Tibial nerve (tissue), 4 donors: ENCODE data around the gene CFAP20. TPM values are rescaled to one million over a fixed set of nuclear protein-coding genes. Genes with fewer than 3 reads are reported as not detected.

Experiments
- DNase-seq, 2 donors: peaks; one replicate each; pipeline ENCODE4 v3.0.0-alpha.2; 2019; ENCODE audit warnings: low spot score in 2 of 2
- H3K27ac ChIP-seq, 4 donors: fragments of 200-600 bp; sonication (generic) in 3 of 4; one replicate each; pipeline ENCODE4 v1.5.1; 2017 to 2019; ENCODE audit warnings: mild to moderate bottlenecking in 1 of 4
- H3K27me3 ChIP-seq, 2 donors: fragments of 200-600 bp; sonication (generic) in 1 of 2; one replicate each; pipeline versions ENCODE4 v1.5.1 to v1.6.0; 2017 to 2019
- H3K36me3 ChIP-seq, 3 donors: fragments of 200-600 bp; sonication (generic); one replicate each; pipeline ENCODE4 v1.5.1; 2018 to 2019
- H3K4me1 ChIP-seq, 4 donors: fragments of 200-600 bp; sonication (generic) in 3 of 4; one replicate each; pipeline ENCODE4 v1.5.1; 2017 to 2019
- H3K4me3 ChIP-seq, 4 donors: fragments of 200-600 bp; sonication (generic) in 3 of 4; one replicate each; pipeline ENCODE4 v1.5.1; 2017 to 2019; ENCODE audit warnings: mild to moderate bottlenecking in 1 of 4, moderate library complexity in 1 of 4
- H3K9me3 ChIP-seq, 4 donors: fragments of 200-600 bp; sonication (generic) in 3 of 4; one replicate each; pipeline ENCODE4 v1.5.1; 2017 to 2019
- CTCF ChIP-seq, 5 experiments: fragments of 200-600 bp in 3 of 5; fragments of 450-650 bp in 2 of 5; sonication (generic) in 3 of 5; IDR thresholded peaks; one replicate each; pipeline ENCODE4 v1.5.1; 2016 to 2019; ENCODE audit warnings: antibody characterized with exemption in 5 of 5, mild to moderate bottlenecking in 3 of 5, moderate library complexity in 2 of 5
- EP300 ChIP-seq, 2 donors: sonication (generic); formaldehyde crosslinking; IDR thresholded peaks; one replicate each; pipeline ENCODE4 v1.6.1; 2017; ENCODE audit warnings: antibody characterized with exemption in 2 of 2, mild to moderate bottlenecking in 1 of 2
- POLR2A ChIP-seq, 2 donors: fragments of 450-650 bp; IDR thresholded peaks; one replicate each; pipeline ENCODE4 v1.6.1; 2017; ENCODE audit warnings: antibody characterized with exemption in 2 of 2, mild to moderate bottlenecking in 2 of 2, moderate library complexity in 2 of 2
- WGBS, 2 donors: methylation state at CpG; one replicate each; pipeline ENCODE4 v1.1.5; 2018; 5-methylcytosine and 5-hydroxymethylcytosine counted together
- total RNA-seq, 4 donors: library from RNA; depleted of rRNA; stranded (reverse); fragments of >200 nt; gene quantifications; one replicate each; pipeline ENCODE4 v1.1.0, GENCODE V29; 2016

The CFAP20 gene
- total RNA-seq = 10 to 100 TPM; 19.9 to 32.4 (median 25.6) TPM

GRCh38 chr16:58129097-58129936 lies at the start of gene CFAP20:
TSS of gene CFAP20 (minus strand) at chr16:58129381. CDS start at chr16:58129115, 266 bp downstream.
- TF ChIP-seq CTCF (IDR thresholded peaks at IDR 0.05) (peak in 2 of 5 experiments; percentile 37 to 39), EP300 (IDR thresholded peaks at IDR 0.05) (peak; percentile 69 to 99), POLR2A (IDR thresholded peaks at IDR 0.05) (peak; percentile 90 to 97)
- DNase-seq = peak; percentile 97
- peak within 1 kb of the TSS; percentile 94 to 98 (median 96) for H3K4me3 ChIP-seq
- H3K27ac ChIP-seq = peak within 1 kb of the TSS; percentile 87 to 98 (median 94)
- WGBS, 2 donors = 2% methylated on average over 52 to 67 of the region's 70 CpGs
- H3K27me3 ChIP-seq = no peaks in the 10 kb centered on the region
- H3K4me1 ChIP-seq = peaks cover 0 to 43% (median 29%) of the 10 kb centered on the region in 4 donors
- no peaks in the 10 kb centered on the region for H3K36me3 ChIP-seq
- peaks cover 0 to 8% (median 0%) of the 10 kb centered on the region in 4 donors for H3K9me3 ChIP-seq

DNA sequence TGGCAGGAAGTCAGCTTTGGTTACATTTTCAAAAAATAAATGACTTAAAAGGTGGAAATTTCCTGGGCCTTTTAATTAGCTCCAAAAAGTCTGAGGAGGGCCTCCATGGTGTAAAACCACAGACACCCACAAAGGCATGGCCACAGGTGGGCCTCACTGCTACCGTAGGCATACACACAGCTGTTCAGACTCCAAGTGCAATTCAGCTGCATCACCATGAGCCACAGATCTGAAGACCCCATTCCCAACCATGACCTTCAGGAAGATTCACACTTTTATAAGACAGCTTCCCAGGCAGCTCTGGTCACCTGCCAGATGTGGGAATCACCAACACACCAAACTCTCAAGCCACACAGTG lies 48.2 kb upstream of the CFAP20 start:
- peaks cover 0 to 68% (median 2%) of the 10 kb centered on the region in 3 donors for H3K36me3 ChIP-seq
- DNase-seq = no peak
- TF ChIP-seq POLR2A (IDR thresholded peaks at IDR 0.05) (no peak), CTCF (IDR thresholded peaks at IDR 0.05) (no peak), EP300 (IDR thresholded peaks at IDR 0.05) (no peak)

DNA sequence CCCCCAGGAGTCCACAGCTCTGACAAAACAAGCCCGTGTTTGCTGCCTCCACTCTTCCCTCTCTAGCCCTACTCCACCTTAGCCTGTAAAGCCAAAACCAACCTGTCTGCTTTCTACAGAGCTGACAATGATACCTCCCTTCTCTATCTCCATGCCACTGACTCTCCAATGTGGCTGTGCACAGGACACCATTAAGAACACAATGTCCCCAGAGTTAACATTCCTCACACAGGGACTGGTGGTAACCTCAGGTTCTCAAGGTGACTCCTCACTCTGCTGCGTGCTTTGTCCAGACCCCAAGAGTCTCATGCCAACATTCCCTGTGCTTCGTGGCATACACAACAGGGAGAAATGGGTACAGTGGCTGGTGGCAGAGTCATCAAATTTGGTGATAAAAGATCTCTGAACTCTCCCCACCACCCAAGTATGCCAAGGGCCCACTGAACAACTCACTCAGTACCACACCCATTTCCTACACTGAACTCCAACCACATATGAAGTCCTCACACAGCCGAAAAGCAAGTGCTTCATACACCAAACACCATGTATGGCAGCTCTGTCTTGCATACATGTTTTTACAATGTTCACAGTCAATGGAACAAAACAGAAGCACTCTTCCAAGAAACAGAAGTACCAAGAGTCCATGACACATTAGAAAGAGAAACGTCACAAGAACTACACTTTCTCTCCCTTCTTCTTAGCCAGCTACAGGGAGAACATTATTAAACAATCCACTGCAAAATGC lies 47.6 kb upstream of the CFAP20 start:
- Histone ChIP-seq H3K4me3 (no peak overlapping the region), H3K27ac (no peak overlapping the region), H3K4me1 (no peaks in the 10 kb centered on the region), H3K36me3 (peaks cover 0 to 71% (median 2%) of the 10 kb centered on the region in 3 donors), H3K27me3 (no peaks in the 10 kb centered on the region), H3K9me3 (no peaks in the 10 kb centered on the region)
- WGBS, 2 donors = 90 to 91% methylated on average over 5 of the region's 5 CpGs
- TF ChIP-seq CTCF (IDR thresholded peaks at IDR 0.05) (no peak), POLR2A (IDR thresholded peaks at IDR 0.05) (no peak), EP300 (IDR thresholded peaks at IDR 0.05) (no peak)
- DNase-seq = no peak

More for the DNA sequence above, 48.2 kb upstream of the CFAP20 start:
- Histone ChIP-seq H3K9me3 (no peaks in the 10 kb centered on the region), H3K27me3 (no peaks in the 10 kb centered on the region), H3K4me1 (no peaks in the 10 kb centered on the region), H3K27ac (no peak overlapping the region), H3K4me3 (no peak overlapping the region)
- WGBS, 2 donors = 85 to 100% methylated on average over 1 of the region's 1 CpG

GRCh38 chr16:58170223-58170622 lies 41.0 kb upstream of the CFAP20 start:
- Histone ChIP-seq H3K4me1 (no peaks in the 10 kb centered on the region), H3K27ac (no peak overlapping the region), H3K27me3 (no peaks in the 10 kb centered on the region), H3K9me3 (no peaks in the 10 kb centered on the region), H3K36me3 (peaks cover 2 to 94% (median 20%) of the 10 kb centered on the region in 3 donors), H3K4me3 (no peak overlapping the region)
- 95 to 96% methylated on average over 2 of the region's 2 CpGs for whole genome bisulfite sequencing, 2 donors
- no peak for DNase-seq
- TF ChIP-seq EP300 (IDR thresholded peaks at IDR 0.05) (no peak), POLR2A (IDR thresholded peaks at IDR 0.05) (no peak), CTCF (IDR thresholded peaks at IDR 0.05) (no peak)

DNA sequence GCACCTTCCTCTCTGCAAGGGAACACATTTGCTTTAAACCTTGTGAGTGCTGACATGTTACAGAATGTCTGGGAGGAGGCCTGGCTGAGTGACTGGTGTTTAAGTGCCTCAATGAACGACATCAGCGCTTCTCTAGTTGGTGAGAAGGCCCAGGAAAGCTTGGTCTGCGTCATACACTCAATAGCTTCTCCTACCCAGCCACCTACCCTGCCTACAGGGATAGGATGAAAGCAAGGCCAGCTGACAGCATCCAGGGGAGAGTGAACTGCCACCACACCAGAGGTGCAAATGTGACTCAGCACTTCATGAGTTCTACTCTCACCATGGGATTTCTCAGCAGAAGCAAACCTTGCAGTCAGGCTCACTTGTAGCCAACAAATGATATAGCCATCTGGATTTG lies 31.7 kb upstream of the CFAP20 start:
- no peaks in the 10 kb centered on the region for H3K4me1 ChIP-seq
- peaks cover 0 to 90% (median 12%) of the 10 kb centered on the region in 3 donors for H3K36me3 ChIP-seq
- H3K9me3 ChIP-seq = no peaks in the 10 kb centered on the region
- TF ChIP-seq POLR2A (IDR thresholded peaks at IDR 0.05) (no peak), CTCF (IDR thresholded peaks at IDR 0.05) (no peak), EP300 (IDR thresholded peaks at IDR 0.05) (no peak)
- no peak overlapping the region for H3K27ac ChIP-seq
- 78 to 86% methylated on average over 3 of the region's 3 CpGs for WGBS, 2 donors
- DNase-seq = no peak
- H3K4me3 ChIP-seq = no peak overlapping the region
- no peaks in the 10 kb centered on the region for H3K27me3 ChIP-seq
